C1 segment of cervical spinal cord (tissue), 14 donors: Measurements from ENCODE around the gene PURA.
"Not testable (repeated sequence)": the region's sequence is repeated elsewhere in the genome, so short reads cannot be mapped to it uniquely, and the experiment has no call there.

Experiments
- DNase-seq, 14 donors: peaks; one replicate each; lab custom pipeline; 2025; lab: John Stamatoyannopoulos, UW

PURA gene

GRCh38 chr5:140135127-140135526 lies 21.2 kb downstream of the PURA start:
- DNase-seq = no peak

DNA sequence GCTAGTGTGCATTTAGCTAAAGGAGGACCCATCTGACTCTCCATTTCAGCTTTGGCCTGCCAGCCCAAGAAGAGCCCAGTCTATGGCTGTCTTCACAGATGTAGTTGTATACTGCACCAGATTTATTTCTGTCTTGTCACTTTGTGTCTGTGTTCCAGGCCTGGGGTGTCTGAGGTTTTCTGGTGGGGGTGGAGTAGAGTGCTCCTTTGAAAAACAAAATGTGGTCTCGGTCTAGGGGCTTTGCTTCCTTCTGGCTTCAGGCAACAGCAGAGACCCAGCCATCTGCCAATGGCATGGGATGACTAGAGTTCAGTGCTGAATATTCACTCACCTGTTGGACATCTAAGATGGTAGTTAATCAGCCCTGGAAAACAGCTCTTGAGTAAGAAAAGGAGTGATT lies 22.7 kb downstream of the PURA start:
- DNase-seq = no peak

DNA sequence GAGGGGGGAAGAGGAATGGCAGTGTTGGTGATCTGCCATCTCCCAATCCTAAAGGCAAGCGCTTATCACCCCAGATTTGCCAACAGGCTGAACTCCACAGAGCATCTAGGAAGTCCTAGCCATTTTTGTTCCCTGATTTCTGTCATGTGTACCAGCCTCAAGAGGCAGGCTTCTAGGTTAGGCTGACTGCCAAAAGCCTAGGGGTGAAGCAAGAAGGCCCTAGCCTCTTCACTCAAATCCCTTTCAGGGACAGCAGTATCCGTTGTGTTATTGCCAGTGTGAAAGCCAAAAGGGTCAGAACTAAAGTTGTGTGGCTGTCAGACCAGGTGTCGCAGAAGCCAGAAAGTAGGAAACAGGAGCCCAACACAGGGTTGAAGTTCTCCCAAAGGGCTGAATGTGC lies 26.5 kb downstream of the PURA start:
- DNase-seq = no peak

DNA sequence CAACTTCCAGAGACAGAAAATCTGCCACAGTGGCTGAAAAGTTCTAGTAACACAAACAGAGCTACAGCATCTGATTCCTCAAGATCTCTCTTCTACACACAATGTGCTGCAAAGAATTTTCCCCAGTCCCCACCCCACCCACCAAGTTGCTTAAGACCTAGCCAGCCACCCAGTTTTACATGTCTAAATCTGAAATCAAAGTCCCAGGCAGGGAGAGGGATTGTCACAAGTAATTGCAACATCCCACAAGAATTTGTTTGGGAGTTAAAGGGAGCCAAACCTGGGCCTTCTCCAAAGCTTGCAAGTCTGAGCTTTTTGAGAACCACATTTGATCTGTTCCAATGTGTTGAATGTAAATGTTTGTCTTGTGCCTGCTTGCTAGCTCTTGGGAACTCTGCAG lies 27.3 kb downstream of the PURA start:
- no peak for DNase-seq

DNA sequence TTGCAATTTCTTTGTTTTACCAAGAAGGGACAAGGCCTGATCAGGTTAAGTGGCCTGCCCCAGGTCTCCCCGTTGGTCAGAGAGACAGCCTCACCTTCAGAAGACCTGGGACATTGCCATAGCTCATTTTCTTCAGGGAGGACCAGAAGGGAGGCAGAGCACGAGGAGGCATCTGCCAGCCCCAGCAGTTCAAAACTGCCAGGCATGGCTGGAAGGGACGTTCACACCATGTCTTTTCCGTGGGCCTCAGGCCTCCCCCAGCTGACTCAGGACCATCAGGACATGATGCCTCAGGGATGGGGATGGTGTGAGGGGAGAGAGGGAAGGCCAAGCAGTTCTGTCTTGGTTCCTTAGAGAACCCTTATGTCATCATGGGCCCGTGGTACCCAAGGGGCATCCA lies 28.3 kb downstream of the PURA start:
- no peak for DNase-seq

GRCh38 chr5:140142856-140143255 lies 28.9 kb downstream of the PURA start:
- DNase-seq = no peak

DNA sequence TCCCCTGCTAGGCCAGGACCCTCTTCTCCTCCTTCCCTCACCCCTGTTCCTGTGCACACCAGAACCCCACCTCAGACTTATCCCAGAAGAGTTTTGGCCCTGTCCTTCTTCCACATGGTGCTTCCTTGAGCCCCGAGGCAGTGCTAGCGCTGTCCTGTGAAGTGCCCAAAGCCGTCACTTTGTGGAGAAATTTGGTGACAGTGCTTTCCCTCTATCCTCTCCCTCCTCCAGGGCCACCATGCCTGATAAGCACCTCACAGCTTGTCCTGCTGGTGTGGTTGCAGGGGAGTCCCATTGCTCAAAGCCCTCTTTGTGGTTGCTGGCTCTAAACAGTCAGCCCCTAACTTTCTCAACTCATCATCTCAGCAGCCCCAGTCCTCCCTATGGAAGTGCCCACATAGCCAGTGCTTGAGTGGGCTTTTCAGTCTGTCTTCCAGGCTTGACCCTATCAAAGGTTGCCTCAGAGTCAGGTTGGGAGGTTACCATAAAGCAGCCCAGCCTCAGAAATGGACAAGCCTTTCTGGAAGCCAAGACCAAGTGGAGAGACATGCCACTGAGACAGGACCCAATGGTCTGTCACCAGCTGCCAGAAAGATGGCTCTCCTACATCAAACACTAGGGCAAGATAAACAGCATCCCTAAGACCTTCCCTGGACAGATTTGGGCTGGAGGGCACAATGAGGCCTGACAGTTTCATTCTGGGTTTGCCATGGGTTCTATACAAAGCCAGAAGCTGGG lies 29.8 kb downstream of the PURA start:
- DNase-seq = no peak

GRCh38 chr5:140145256-140145655 lies 31.3 kb downstream of the PURA start:
- DNase-seq = no peak

DNA sequence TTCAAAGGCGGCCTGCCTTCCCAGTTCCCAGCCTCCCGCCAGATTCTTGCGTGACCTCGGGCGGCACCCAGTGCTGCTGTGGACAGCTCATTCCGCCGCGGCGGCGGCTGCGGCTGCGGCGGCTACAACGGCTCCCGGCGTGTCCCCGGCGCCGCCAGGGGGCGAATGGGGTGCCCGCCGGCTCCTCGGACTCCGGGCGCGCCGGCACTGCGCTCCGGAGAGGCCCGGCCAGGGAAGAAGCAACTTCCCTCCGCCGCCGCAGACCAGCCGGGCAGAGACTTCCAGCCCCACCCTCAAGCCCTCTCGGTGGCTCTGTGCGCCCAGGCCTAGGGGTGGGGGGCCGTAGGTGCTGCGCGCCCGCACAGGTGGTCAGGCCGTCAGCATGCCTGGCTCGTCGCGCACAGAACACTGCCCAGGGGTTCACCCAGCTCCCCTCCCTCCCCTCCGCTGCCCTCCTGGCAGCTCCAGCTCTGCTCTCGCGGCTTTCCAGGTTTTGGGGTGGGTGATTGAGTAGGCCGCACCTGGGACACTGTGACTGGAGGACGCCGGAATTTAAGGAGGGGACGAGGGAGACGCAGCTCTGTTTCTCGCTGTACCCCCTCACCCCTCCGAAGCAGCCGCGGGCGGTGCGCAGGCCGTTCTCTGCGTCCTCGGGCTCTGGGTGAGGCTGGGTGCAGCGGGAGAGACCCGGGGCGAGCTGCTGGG lies 32.1 kb downstream of the PURA start:
- DNase-seq = peak in 7 of 14 donors; percentile 25 to 68 (median 41)

GRCh38 chr5:140146523-140146842 lies 32.6 kb downstream of the PURA start:
- DNase-seq = no peak

DNA sequence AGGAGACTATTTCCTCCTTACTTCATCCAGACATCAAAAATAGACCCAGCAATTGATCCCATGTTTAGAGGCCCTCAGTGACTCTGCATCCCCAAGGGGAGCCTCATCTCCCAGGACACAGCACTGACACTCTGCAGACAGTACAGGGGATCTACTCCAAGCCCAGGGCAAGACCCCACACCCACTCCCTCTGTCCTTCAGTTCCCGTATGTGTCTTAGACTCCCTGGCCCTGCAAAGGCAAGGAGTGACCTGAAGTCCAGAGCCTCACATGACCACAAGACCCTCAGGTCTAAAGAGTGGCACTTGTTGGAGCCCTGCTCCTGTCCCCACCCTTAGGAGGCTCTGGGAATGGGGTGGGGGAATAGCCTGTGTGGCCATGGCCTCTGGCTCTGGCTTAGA lies 33.6 kb downstream of the PURA start:
- DNase-seq = no peak

DNA sequence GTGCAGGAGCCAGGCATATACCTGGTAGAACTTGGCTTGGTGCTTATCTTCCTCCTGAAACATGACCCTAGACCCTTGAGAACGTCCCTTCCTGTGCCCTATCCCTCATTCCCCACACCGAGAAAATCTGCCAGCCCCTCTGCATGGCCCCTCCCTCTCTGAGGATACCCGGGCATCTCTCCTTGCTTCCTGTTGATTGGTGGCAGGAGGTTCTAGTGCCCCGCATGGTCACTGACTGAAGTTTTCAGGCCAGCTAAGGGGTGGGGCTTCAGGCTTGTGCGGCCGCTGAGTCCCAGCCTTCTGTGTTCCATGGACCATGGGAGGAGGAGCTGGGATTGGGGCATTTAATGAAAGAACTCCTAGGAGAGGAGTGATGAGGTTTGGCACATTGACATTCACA lies 34.6 kb downstream of the PURA start:
- peak in 1 of 14 donors; percentile 17 for DNase-seq

DNA sequence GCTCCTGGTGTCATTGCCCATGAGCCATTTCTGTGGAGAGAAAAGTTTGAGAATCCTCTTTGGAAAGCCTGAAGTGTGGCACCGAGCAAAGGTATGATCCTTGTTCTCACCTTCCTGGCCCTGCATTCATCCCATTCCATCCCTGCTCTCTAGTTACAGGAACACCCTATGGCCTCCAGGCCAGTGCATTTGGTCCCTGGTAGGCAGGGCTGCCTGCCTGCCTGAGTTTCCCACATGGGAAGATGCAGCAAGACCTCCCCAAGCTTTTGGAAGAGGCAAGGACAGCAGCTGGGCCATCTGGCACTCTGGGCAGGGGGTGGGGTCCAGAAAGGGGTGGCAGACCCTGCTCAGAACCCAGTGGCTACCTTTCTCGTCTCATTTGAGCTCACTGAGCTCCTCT lies 36.3 kb downstream of the PURA start:
- no peak for DNase-seq

- no peak for DNase-seq
Measured at GRCh38 chr5:140151144-140152021, 37.5 kb downstream of the PURA start.

GRCh38 chr5:140152022-140152999 lies 38.4 kb downstream of the PURA start:
- no peak for DNase-seq

GRCh38 chr5:140153255-140153654 lies 39.3 kb downstream of the PURA start:
- no peak for DNase-seq

GRCh38 chr5:140153905-140154304 lies 40.0 kb downstream of the PURA start:
- peak in 5 of 14 donors; percentile 20 to 39 (median 31) for DNase-seq

DNA sequence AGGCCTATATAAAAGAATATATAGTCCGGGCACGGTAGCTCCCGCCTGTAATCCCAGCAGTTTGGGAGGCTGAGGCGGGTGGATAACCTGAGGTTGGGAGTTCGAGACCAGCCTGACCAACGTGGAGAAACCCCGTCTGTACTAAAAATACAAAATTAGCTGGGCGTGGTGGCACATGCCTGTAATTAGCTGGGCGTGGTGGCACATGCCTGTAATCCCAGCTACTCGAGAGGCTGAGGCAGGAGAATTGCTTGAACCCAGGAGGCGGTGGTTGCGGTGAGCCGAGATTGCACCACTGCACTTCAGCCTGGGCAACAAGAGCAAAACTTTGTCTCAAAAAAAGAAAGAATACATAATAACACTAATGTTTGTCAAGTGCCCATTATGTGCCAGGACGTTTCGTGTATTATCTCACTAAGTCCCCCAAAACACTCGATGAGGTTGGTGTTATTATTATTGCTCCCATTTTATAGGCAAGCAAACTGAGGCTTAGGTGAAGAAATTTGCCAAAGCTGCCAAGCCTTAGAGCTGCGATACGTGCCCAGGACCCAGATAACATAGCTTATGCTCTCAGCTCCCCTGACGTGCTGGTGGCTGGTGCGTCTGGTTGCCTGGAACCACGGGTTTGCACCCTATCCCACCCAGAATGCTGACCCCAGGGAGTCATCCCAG lies 40.9 kb downstream of the PURA start:
- not testable (repeated sequence) for DNase-seq

DNA sequence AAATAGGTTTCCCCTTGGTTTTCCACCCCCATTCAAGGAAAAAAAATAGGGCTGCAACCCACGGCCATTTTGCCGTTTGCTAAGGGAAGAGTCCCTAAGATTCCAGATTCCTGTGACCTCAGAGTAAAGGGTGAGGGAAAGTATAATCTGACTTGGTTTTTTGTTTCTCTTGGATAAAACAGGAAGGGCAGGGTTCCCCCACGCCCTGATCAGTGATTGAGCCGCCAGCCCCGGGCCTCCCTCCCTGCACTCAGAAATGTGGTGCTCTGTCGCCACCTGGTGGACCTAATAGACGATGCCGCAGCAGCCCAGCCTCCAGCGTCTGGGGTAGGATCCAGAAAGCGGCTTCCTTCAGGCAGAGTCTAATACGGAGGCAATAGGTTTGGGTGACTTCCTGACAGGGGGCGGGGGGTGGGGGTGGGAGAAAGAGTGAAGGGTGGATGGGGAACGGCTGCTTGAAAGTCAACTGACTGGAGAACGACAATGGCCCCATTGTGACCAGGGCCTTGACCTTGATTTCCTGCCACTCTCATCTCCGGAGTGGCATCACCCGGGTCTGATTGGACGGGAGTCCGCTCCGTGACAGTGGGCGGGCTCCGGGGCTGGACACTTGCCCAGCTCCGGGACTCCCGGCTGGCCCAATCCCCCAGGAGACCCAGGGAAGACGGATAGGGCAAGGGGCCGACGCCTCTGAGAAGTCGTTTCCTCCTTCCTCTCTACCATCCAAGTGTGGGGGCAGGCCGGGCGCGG lies 43.3 kb downstream of the PURA start:
- peak; percentile 29 to 98 (median 94) for DNase-seq
